Thyroid gland (tissue), 4 donors: ENCODE results near the gene RMI2.

Experiments used
- POLR2A ChIP-seq, 2 donors: fragments of 450-650 bp; IDR thresholded peaks; one replicate each; pipeline ENCODE4 v1.6.1; 2017; ENCODE audit warnings: antibody characterized with exemption in 2 of 2, mild to moderate bottlenecking in 2 of 2, moderate library complexity in 1 of 2
- TF ChIP-seq, protein P1 (sequence below), 6 experiments: fragments of 200-600 bp in 3 of 6; fragments of 450-650 bp in 3 of 6; sonication (generic) in 3 of 6; IDR thresholded peaks; one replicate each; pipeline ENCODE4 v1.5.1; 2016 to 2019; ENCODE audit warnings: antibody characterized with exemption in 6 of 6, mild to moderate bottlenecking in 2 of 6, inconsistent platforms in 1 of 6, moderate library complexity in 1 of 6

- TF ChIP-seq, protein P1, sequence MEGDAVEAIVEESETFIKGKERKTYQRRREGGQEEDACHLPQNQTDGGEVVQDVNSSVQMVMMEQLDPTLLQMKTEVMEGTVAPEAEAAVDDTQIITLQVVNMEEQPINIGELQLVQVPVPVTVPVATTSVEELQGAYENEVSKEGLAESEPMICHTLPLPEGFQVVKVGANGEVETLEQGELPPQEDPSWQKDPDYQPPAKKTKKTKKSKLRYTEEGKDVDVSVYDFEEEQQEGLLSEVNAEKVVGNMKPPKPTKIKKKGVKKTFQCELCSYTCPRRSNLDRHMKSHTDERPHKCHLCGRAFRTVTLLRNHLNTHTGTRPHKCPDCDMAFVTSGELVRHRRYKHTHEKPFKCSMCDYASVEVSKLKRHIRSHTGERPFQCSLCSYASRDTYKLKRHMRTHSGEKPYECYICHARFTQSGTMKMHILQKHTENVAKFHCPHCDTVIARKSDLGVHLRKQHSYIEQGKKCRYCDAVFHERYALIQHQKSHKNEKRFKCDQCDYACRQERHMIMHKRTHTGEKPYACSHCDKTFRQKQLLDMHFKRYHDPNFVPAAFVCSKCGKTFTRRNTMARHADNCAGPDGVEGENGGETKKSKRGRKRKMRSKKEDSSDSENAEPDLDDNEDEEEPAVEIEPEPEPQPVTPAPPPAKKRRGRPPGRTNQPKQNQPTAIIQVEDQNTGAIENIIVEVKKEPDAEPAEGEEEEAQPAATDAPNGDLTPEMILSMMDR (IDR thresholded peaks at IDR 0.05) = no peak
- no peak for TF ChIP-seq POLR2A (IDR thresholded peaks at IDR 0.05)
Observed at GRCh38 chr16:11299865-11300559, 45.2 kb upstream of the RMI2 start.
